GM10847 (cell line): ENCODE data around the gene SYN1.

Experiments used
- POLR2A ChIP-seq: IDR thresholded peaks from 2 replicates; pipeline ENCODE4 v1.6.1; 2011; ENCODE audit not compliant: insufficient read length; ENCODE audit errors: extremely low read depth

The SYN1 gene

GRCh38 chrX:47543496-47543895 is 76.2 kb downstream of the SYN1 start:
- TF ChIP-seq POLR2A: no peak

- no peak for TF ChIP-seq POLR2A
These were observed 78.7 kb downstream of the SYN1 start for GRCh38 chrX:47540754-47541538.

- TF ChIP-seq POLR2A: no peak
These were observed 79.8 kb downstream of the SYN1 start for GRCh38 chrX:47539860-47540259.

GRCh38 chrX:47530049-47530448 is 89.6 kb downstream of the SYN1 start:
- no peak for TF ChIP-seq POLR2A

GRCh38 chrX:47529548-47529947 is 90.1 kb downstream of the SYN1 start:
- TF ChIP-seq POLR2A: no peak

- no peak for TF ChIP-seq POLR2A
These were observed 95.9 kb downstream of the SYN1 start for GRCh38 chrX:47523713-47524166.

GRCh38 chrX:47523297-47523696 is 96.4 kb downstream of the SYN1 start:
- no peak for TF ChIP-seq POLR2A
